HEK293T (cell line): ENCODE measurements around the gene DVL3.

Experiments
- CTCF ChIA-PET: fragments of 350-600 bp; formaldehyde crosslinking; extraction: SDS; loops from one replicate; lab custom pipeline; 2021; ENCODE audit warnings: antibody characterized with exemption, inconsistent platforms; lab: Yijun Ruan, JAX
- POLR2A ChIA-PET: fragments of 350-600 bp; formaldehyde crosslinking; extraction: SDS; loops from one replicate; lab custom pipeline; 2020; ENCODE audit warnings: antibody characterized with exemption, inconsistent platforms; lab: Yijun Ruan, JAX
- DNase-seq: peaks from one replicate; pipeline ENCODE4 v3.0.0; 2012; ENCODE audit warnings: mixed read lengths; ENCODE audit errors: extremely low spot score
- ARNT ChIP-seq: fragments of 450-650 bp; IDR thresholded peaks from 2 replicates; pipeline ENCODE4 v1.6.1; 2017; ENCODE audit warnings: mild to moderate bottlenecking
- BHLHE40 ChIP-seq: fragments of 450-650 bp; IDR thresholded peaks from 2 replicates; pipeline ENCODE4 v1.6.1; 2016; ENCODE audit warnings: mild to moderate bottlenecking, moderate library complexity, borderline replicate concordance
- CTBP1 ChIP-seq: fragments of 450-650 bp; IDR thresholded peaks from 2 replicates; pipeline ENCODE4 v1.6.1; 2016; ENCODE audit warnings: borderline replicate concordance
- ELF4 ChIP-seq: fragments of 450-650 bp; IDR thresholded peaks from 2 replicates; pipeline ENCODE4 v1.6.1; 2017; ENCODE audit warnings: antibody characterized with exemption
- FOXA1 ChIP-seq: fragments of 450-650 bp; IDR thresholded peaks from 2 replicates; pipeline ENCODE4 v1.6.1; 2016; ENCODE audit warnings: mild to moderate bottlenecking
- FOXK2 ChIP-seq: fragments of 450-650 bp; IDR thresholded peaks from 2 replicates; pipeline ENCODE4 v1.6.1; 2016; ENCODE audit warnings: mild to moderate bottlenecking
- FOXM1 ChIP-seq: fragments of 450-650 bp; IDR thresholded peaks from 2 replicates; pipeline ENCODE4 v1.6.1; 2017; ENCODE audit warnings: mild to moderate bottlenecking, borderline replicate concordance
- HDGF ChIP-seq: fragments of 450-650 bp; IDR thresholded peaks from 2 replicates; pipeline ENCODE4 v1.6.1; 2017; ENCODE audit warnings: antibody characterized with exemption, borderline replicate concordance
- L3MBTL2 ChIP-seq: fragments of 450-650 bp; conservative IDR thresholded peaks from 2 replicates; pipeline ENCODE4 v1.6.1; 2016; ENCODE audit warnings: mild to moderate bottlenecking
- LEF1 ChIP-seq: fragments of 450-650 bp; IDR thresholded peaks from 2 replicates; pipeline ENCODE4 v1.6.1; 2017; ENCODE audit warnings: mild to moderate bottlenecking, borderline replicate concordance
- NFRKB ChIP-seq: fragments of 450-650 bp; IDR thresholded peaks from 2 replicates; pipeline ENCODE4 v1.6.1; 2016; ENCODE audit warnings: mild to moderate bottlenecking, moderate library complexity
- PKNOX1 ChIP-seq: fragments of 450-650 bp; IDR thresholded peaks from 2 replicates; pipeline ENCODE4 v1.6.1; 2016
- SP1 ChIP-seq: fragments of 450-650 bp; IDR thresholded peaks from 2 replicates; pipeline ENCODE4 v1.6.1; 2017
- SUZ12 ChIP-seq: fragments of 450-650 bp; IDR thresholded peaks from 2 replicates; pipeline ENCODE4 v1.6.1; 2016; ENCODE audit warnings: mild to moderate bottlenecking
- TARDBP ChIP-seq: fragments of 450-650 bp; IDR thresholded peaks from 2 replicates; pipeline ENCODE4 v1.6.1; 2016
- ZNF384 ChIP-seq: fragments of 450-650 bp; IDR thresholded peaks from 2 replicates; pipeline ENCODE4 v1.6.1; 2016

Gene DVL3

DNA sequence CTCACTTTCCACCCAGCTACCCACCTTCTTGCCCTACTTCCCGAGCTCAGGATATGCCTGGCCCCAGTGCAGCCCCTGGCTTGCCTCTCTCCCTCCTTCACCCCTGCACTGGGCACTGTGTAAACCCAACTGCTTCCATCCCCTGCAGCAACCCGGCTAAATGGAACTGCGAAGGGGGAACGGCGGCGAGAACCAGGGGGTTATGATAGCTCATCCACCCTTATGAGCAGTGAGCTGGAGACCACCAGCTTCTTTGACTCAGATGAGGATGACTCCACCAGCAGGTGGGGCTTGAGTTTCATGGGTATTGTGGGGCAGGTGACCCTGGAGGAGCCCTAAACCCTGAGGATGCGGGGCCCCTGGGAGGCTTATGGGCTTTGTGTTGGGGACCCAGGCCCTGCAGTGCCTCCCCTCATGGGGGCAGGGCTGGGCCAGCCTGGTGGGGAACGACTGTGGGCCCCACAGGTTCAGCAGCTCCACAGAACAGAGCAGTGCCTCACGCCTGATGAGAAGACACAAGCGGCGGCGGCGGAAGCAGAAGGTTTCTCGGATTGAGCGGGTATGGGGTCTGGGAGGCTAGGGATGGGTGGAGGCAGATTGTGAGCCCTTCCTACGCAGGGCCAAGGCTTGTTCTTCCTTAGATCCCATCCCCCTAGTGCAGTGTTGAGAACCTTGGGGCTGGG, 9.6 kb downstream of the DVL3 start:
- no peak for DNase-seq
- TF ChIP-seq PKNOX1 (no peak), TARDBP (no peak), CTBP1 (no peak), FOXA1 (no peak), SUZ12 (no peak), ELF4 (no peak), ZNF384 (no peak), NFRKB (no peak), L3MBTL2 (no peak), SP1 (no peak), LEF1 (no peak), BHLHE40 (no peak), ARNT (no peak), FOXK2 (no peak)
- POLR2A ChIA-PET: interaction anchor here (1.8 kb wide), 1 partner anchor 10 kb away, joined by 4 read pairs; the partner anchor contains the start of gene AP2M1
- CTCF ChIA-PET: no interaction called here

- no peak for DNase-seq
- CTCF ChIA-PET: no interaction called here
- POLR2A ChIA-PET: no interaction called here
- TF ChIP-seq PKNOX1 (no peak), ARNT (no peak), ELF4 (no peak), FOXA1 (no peak), FOXM1 (no peak), LEF1 (no peak), TARDBP (no peak), BHLHE40 (no peak)
Measured at GRCh38 chr3:184165543-184165942, 10.4 kb downstream of the DVL3 start.

GRCh38 chr3:184166671-184167070, 11.5 kb downstream of the DVL3 start:
- POLR2A ChIA-PET: interaction anchor here (1.5 kb wide), 1 partner anchor 11 kb away, joined by 3 read pairs; the partner anchor contains the start of gene DVL3

GRCh38 chr3:184167786-184168185, 12.6 kb downstream of the DVL3 start:
- DNase-seq: no peak
- ChIA-PET CTCF (no interaction called here), POLR2A (interaction anchor here (1.5 kb wide), 1 partner anchor 12 kb away, joined by 3 read pairs; the partner anchor contains the start of gene DVL3)
- TF ChIP-seq FOXA1 (no peak), PKNOX1 (no peak), ARNT (no peak), L3MBTL2 (no peak), CTBP1 (no peak), BHLHE40 (no peak)

More at GRCh38 chr3:184166671-184167070, 11.5 kb downstream of the DVL3 start:
- no peak for TF ChIP-seq NFRKB
- no peak for TF ChIP-seq ARNT
- TF ChIP-seq FOXM1: no peak
- TF ChIP-seq FOXK2: no peak
- TF ChIP-seq PKNOX1: no peak
- no peak for TF ChIP-seq ZNF384
- no peak for TF ChIP-seq SP1
- TF ChIP-seq FOXA1: no peak
- no peak for TF ChIP-seq SUZ12
- no peak for TF ChIP-seq CTBP1
- no peak for TF ChIP-seq BHLHE40
- no peak for TF ChIP-seq LEF1
- no peak for TF ChIP-seq L3MBTL2
- TF ChIP-seq TARDBP: no peak
- TF ChIP-seq ELF4: no peak
- TF ChIP-seq HDGF: no peak
- CTCF ChIA-PET: no interaction called here
- no peak for DNase-seq

DNA sequence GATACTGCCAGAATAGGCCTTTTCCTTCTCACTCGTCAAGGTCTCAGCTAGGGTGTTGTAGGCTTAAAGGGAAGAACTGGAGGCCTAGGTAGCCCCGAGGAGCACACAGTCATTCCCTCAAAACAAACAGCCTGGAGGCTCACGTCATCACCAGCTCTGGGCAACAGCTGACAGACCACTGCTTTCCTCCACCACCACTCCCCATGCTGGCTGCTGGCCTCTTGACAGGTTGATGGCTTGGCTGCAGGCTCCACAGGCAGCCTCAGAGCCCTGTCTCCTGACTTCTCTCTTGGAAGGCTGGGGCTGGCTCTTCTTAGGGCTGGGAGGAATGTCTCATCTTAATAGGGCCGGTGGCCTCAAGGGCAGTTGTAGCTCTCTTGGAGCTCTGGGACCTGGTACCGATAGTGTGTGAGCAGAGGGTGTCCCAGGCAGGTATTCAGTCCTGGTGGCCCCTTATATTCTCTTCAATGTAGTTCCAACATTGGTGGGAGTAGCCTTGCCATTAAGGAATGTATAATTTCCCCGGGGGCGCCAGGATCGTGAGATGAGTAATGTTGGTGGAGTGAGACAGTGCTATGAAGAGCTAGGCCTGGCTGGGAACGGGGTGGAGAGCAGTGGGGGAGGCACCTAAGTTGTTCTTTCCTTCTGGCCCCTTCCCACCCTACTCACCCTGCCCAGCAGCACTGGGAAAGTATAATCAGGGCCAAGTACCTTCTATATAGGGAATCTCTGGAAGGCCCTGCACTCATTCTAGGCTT, 13.4 kb downstream of the DVL3 start:
- no peak for TF ChIP-seq SP1
- TF ChIP-seq SUZ12: no peak
- TF ChIP-seq NFRKB: no peak
- TF ChIP-seq CTBP1: no peak
- TF ChIP-seq PKNOX1: no peak
- no peak for TF ChIP-seq LEF1
- POLR2A ChIA-PET: interaction anchor here (1.5 to 1.6 kb wide), 2 partner anchors 13 to 17 kb away, joined by 3 to 5 read pairs; partner anchors contain the start of genes ABCF3 and DVL3
- CTCF ChIA-PET: no interaction called here
- no peak for DNase-seq
